HG02885 (cell line): Measurements from ENCODE around the gene LILRB5.
"Not testable (repeated sequence)": the region's sequence is repeated elsewhere in the genome, so short reads cannot be mapped to it uniquely, and the experiment has no call there.

Experiments
- ATAC-seq: cut with Tn5 transposase; IDR thresholded peaks from one replicate; pipeline ENCODE4 v1.9.1; 2021; ENCODE audit warnings: mild to moderate bottlenecking; ENCODE audit not compliant: unreplicated experiment, poor library complexity

The LILRB5 gene

GRCh38 chr19:54278056-54278455, 21.0 kb upstream of the LILRB5 start:
- ATAC-seq, result not testable (repeated sequence)

GRCh38 chr19:54277111-54277615, 20.1 kb upstream of the LILRB5 start:
- not testable (repeated sequence) for ATAC-seq

GRCh38 chr19:54275951-54276350, 18.9 kb upstream of the LILRB5 start:
- ATAC-seq, result no peak

GRCh38 chr19:54274516-54274915, 17.4 kb upstream of the LILRB5 start:
- not testable (repeated sequence) for ATAC-seq

GRCh38 chr19:54273821-54274220, 16.7 kb upstream of the LILRB5 start:
- no peak for ATAC-seq

GRCh38 chr19:54272181-54272580, 15.1 kb upstream of the LILRB5 start:
- not testable (repeated sequence) for ATAC-seq

GRCh38 chr19:54271587-54271986, 14.5 kb upstream of the LILRB5 start:
- not testable (repeated sequence) for ATAC-seq

GRCh38 chr19:54271106-54271505, 14.0 kb upstream of the LILRB5 start:
- ATAC-seq, result no peak

GRCh38 chr19:54268936-54269335, 11.9 kb upstream of the LILRB5 start:
- ATAC-seq, result no peak

GRCh38 chr19:54266133-54266532, 9.1 kb upstream of the LILRB5 start:
- ATAC-seq, result no peak

- ATAC-seq, result no peak
Measured at GRCh38 chr19:54262470-54262869, 5.4 kb upstream of the LILRB5 start.

- no peak for ATAC-seq
Measured at GRCh38 chr19:54262066-54262465, 5.0 kb upstream of the LILRB5 start.

GRCh38 chr19:54256250-54257115, 590 bp downstream of the LILRB5 start:
- ATAC-seq, result no peak

- ATAC-seq, result no peak
Measured at GRCh38 chr19:54255105-54255775, 1.8 kb downstream of the LILRB5 start.

GRCh38 chr19:54254195-54254906, 2.7 kb downstream of the LILRB5 start:
- ATAC-seq, result no peak

- no peak for ATAC-seq
Measured at GRCh38 chr19:54253331-54254194, 3.5 kb downstream of the LILRB5 start.

GRCh38 chr19:54252845-54253244, 4.2 kb downstream of the LILRB5 start:
- no peak for ATAC-seq

GRCh38 chr19:54252243-54252642, 4.8 kb downstream of the LILRB5 start:
- no peak for ATAC-seq

- ATAC-seq, result no peak
Measured at GRCh38 chr19:54248016-54248601, 9.0 kb downstream of the LILRB5 start.
